ENCODE measurements around the gene TMEM242. TPM values are rescaled to one million over a fixed set of nuclear protein-coding genes. Genes with fewer than 3 reads are reported as not detected.

TMEM242 gene
- polyA plus RNA-seq, 1 donor from 2014 or later, result 17.6 TPM

GRCh38 chr6:157271911-157272310 is 51.4 kb downstream of the TMEM242 start:
- no peak overlapping the region for H3K4me3 ChIP-seq (ENCODE audit: low read length)
- H3K27me3 ChIP-seq (ENCODE audit: insufficient read depth, low read depth, low read length), result peaks cover 9% of the 10 kb centered on the region
- TF ChIP-seq RAD21 (conservative IDR thresholded peaks at IDR 0.05) (no peak), SMC3 (conservative IDR thresholded peaks at IDR 0.05; ENCODE audit: poor library complexity) (no peak), TAF1 (IDR thresholded peaks at IDR 0.05; ENCODE audit: low read depth) (no peak), EZH2 (IDR thresholded peaks at IDR 0.05; ENCODE audit: borderline replicate concordance, insufficient read depth, low read length, poor library complexity, severe bottlenecking) (no peak), MXI1 (conservative IDR thresholded peaks at IDR 0.05; ENCODE audit: poor library complexity, severe bottlenecking) (no peak), EP300 (conservative IDR thresholded peaks at IDR 0.05; ENCODE audit: poor library complexity, severe bottlenecking) (no peak), REST (IDR thresholded peaks at IDR 0.05; ENCODE audit: borderline replicate concordance) (no peak), POLR2AphosphoS5 (IDR thresholded peaks at IDR 0.05) (no peak), CTCF (IDR thresholded peaks at IDR 0.05; ENCODE audit: poor library complexity, severe bottlenecking) (no peak)
- no peaks in the 10 kb centered on the region for H3K9me3 ChIP-seq (ENCODE audit: low read length)
- no peak overlapping the region for H3K4me2 ChIP-seq (ENCODE audit: low read length)
- H4K20me1 ChIP-seq (ENCODE audit: insufficient read depth), result no peaks in the 10 kb centered on the region
- H3F3A ChIP-seq (ENCODE audit: insufficient read depth, low read length, poor library complexity, severe bottlenecking), result no peaks in the 10 kb centered on the region
- H2AFZ ChIP-seq (ENCODE audit: low read depth, low read length), result no peak overlapping the region
- H3K9ac ChIP-seq (ENCODE audit: low read length), result no peak overlapping the region
- H3K36me3 ChIP-seq (ENCODE audit: insufficient read depth, low read length), result no peaks in the 10 kb centered on the region
- no peaks in the 10 kb centered on the region for H3K9me2 ChIP-seq (ENCODE audit: insufficient read depth, low read length)
- no peak overlapping the region for H3K27ac ChIP-seq (ENCODE audit: low read length)
- H3K79me2 ChIP-seq (replicated peaks; ENCODE audit: insufficient read depth, low read length), result no peaks in the 10 kb centered on the region

GRCh38 chr6:157271441-157271840 is 51.9 kb downstream of the TMEM242 start:
- Histone ChIP-seq H3K9me3 (ENCODE audit: low read length) (no peaks in the 10 kb centered on the region), H3K79me2 (replicated peaks; ENCODE audit: insufficient read depth, low read length) (no peaks in the 10 kb centered on the region), H3K27me3 (ENCODE audit: insufficient read depth, low read depth, low read length) (peaks cover 9% of the 10 kb centered on the region), H3K4me3 (ENCODE audit: low read length) (no peak overlapping the region), H3K9ac (ENCODE audit: low read length) (no peak overlapping the region), H3K36me3 (ENCODE audit: insufficient read depth, low read length) (no peaks in the 10 kb centered on the region), H3K9me2 (ENCODE audit: insufficient read depth, low read length) (no peaks in the 10 kb centered on the region), H3F3A (ENCODE audit: insufficient read depth, low read length, poor library complexity, severe bottlenecking) (no peaks in the 10 kb centered on the region), H2AFZ (ENCODE audit: low read depth, low read length) (no peak overlapping the region), H3K27ac (ENCODE audit: low read length) (no peak overlapping the region), H3K4me2 (ENCODE audit: low read length) (no peak overlapping the region), H4K20me1 (ENCODE audit: insufficient read depth) (no peaks in the 10 kb centered on the region)
- TF ChIP-seq POLR2AphosphoS5 (IDR thresholded peaks at IDR 0.05) (no peak), EP300 (conservative IDR thresholded peaks at IDR 0.05; ENCODE audit: poor library complexity, severe bottlenecking) (no peak), REST (IDR thresholded peaks at IDR 0.05; ENCODE audit: borderline replicate concordance) (no peak), CTCF (IDR thresholded peaks at IDR 0.05; ENCODE audit: poor library complexity, severe bottlenecking) (no peak), TAF1 (IDR thresholded peaks at IDR 0.05; ENCODE audit: low read depth) (no peak), MXI1 (conservative IDR thresholded peaks at IDR 0.05; ENCODE audit: poor library complexity, severe bottlenecking) (no peak), SMC3 (conservative IDR thresholded peaks at IDR 0.05; ENCODE audit: poor library complexity) (no peak)
